ENCODE measurements around the gene ACTL6B. TPM values are rescaled to one million over a fixed set of nuclear protein-coding genes. Genes with fewer than 3 reads are reported as not detected.

ACTL6B gene
- total and polyA plus RNA-seq, 2 of the 8 experiments (the other 6 are each of a cell fraction or from before 2014, with no cell fraction given), result 2.1 to 4.5 TPM

DNA sequence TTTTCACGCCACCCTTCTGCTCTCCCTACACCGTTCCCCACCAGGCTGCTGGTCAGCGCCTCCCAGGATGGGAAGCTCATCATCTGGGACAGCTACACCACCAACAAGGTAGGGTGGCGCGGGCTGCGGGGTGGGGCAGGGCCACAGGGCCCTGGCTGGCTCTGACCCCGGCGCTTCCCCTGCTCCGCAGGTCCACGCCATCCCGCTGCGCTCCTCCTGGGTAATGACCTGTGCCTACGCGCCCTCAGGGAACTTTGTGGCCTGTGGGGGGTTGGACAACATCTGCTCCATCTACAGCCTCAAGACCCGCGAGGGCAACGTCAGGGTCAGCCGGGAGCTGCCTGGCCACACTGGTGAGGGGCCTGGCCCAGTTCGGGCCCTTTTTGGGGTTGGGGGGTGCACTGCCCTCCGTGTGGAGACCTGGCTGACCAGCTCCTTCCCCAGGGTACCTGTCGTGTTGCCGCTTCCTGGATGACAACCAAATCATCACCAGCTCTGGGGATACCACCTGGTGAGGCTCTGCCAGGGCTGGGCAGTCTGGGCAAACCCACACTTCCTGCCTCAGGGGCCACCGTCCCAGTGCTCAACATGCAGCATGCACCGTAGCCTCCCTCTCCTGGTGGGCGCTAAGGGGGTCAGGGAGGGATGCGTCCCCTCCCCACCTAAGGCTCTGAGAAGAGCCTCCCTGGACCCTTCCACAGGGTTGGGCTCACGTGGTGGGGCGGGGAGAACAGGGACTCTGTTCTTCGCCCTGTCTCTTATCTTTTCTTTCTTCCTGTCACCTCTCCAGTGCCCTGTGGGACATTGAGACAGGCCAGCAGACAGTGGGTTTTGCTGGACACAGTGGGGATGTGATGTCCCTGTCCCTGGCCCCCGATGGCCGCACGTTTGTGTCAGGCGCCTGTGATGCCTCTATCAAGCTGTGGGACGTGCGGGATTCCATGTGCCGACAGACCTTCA, 21.3 kb upstream of the ACTL6B start:
- peak overlapping the region; percentile 24 for H2BK5ac ChIP-seq (ENCODE audit: low read depth, low read length)
- no peak overlapping the region for H4K5ac ChIP-seq (ENCODE audit: insufficient read length, low read depth, low read length)
- H3K14ac ChIP-seq (ENCODE audit: insufficient read length), result no peak overlapping the region
- no peak overlapping the region for H2AFZ ChIP-seq (ENCODE audit: low read length)
- WGBS, 2 experiments (ENCODE audit: extremely low coverage in 1 of 2, insufficient coverage in 1 of 2, insufficient read length in 1 of 2, insufficient replicate concordance in 2 of 2, low coverage in 1 of 2, low lambda C conversion rate in 2 of 2, missing lambda C conversion rate in 1 of 2), result 93% methylated on average over 36 of the region's 36 CpGs; no CpG with 5 or more reads in 1 of the 2 experiments
- H3K9me3 ChIP-seq (ENCODE audit: insufficient read depth in 2 of 2, low read depth in 1 of 2, low read length in 1 of 2), result no peaks in the 10 kb centered on the region
- no peak overlapping the region for H2AK5ac ChIP-seq (ENCODE audit: low read depth, low read length)
- peaks cover 11% of the 10 kb centered on the region; the same call in 1 of the 2 replicates for H3K23me2 ChIP-seq (ENCODE audit: low read depth, low read length)
- H4K20me1 ChIP-seq (replicated peaks in 1 of 2; ENCODE audit: control insufficient read depth in 1 of 2, insufficient read depth in 2 of 2, low read length in 2 of 2), result peaks cover 13 to 31% of the 10 kb centered on the region in 2 experiments
- H3K18ac ChIP-seq (ENCODE audit: extremely low read depth, low read length), result no peak overlapping the region
- DNase-seq (ENCODE audit: low read depth in 1 of 2, low spot score in 2 of 2) (no peak), FAIRE-seq (no peak)
- H3K56ac ChIP-seq (replicated peaks; ENCODE audit: insufficient read length, low read depth, low read length), result no peak overlapping the region
- H2BK120ac ChIP-seq (replicated peaks; ENCODE audit: low read depth, low read length), result no peak overlapping the region
- no peak overlapping the region for H3K27ac ChIP-seq (ENCODE audit: low read depth, low read length)
- no peak overlapping the region for H3K9ac ChIP-seq (replicated peaks in 1 of 4; ENCODE audit: extremely low read depth in 1 of 4, low read depth in 3 of 4, low read length in 3 of 4)
- no peak overlapping the region for H2BK20ac ChIP-seq (ENCODE audit: low read length)
- POLR2A ChIA-PET (ENCODE audit: partially characterized antibody), result interaction anchor here (0.6 to 10.3 kb wide), 25 partner anchors 12 to 197 kb away, joined by 3 to 257 read pairs (median 4); partner anchors contain the start of genes ACTL6B, EPO, FBXO24 and GIGYF1
- peaks cover 3% of the 10 kb centered on the region for H3K79me1 ChIP-seq (ENCODE audit: low read depth, low read length)
- no peak overlapping the region for H2BK12ac ChIP-seq (ENCODE audit: low read depth, low read length)
- H4K8ac ChIP-seq (ENCODE audit: extremely low read depth, insufficient read depth, low read length), result peak overlapping the region; percentile 75
- no peak overlapping the region for H3K4ac ChIP-seq (replicated peaks; ENCODE audit: insufficient read length, low read depth, low read length)
- no peak overlapping the region for H3K4me3 ChIP-seq (ENCODE audit: extremely low read depth in 1 of 4, insufficient read depth in 2 of 4, low read depth in 3 of 4, low read length in 4 of 4)
- CTCF ChIA-PET (ENCODE audit: partially characterized antibody), result interaction anchor here (1.0 to 20.7 kb wide), 8 partner anchors 9 to 64 kb away, joined by 3 to 254 read pairs (median 6); partner anchors contain the start of genes GIGYF1 and POP7
- TF ChIP-seq ASH2L (IDR thresholded peaks at IDR 0.05; ENCODE audit: low read length) (no peak), POLR2AphosphoS5 (IDR thresholded peaks at IDR 0.05; ENCODE audit: low read depth, low read length) (0 out of 2 replicates have a peak, but pooled peaks have one; percentile 37), POLR2A (IDR thresholded peaks at IDR 0.05; ENCODE audit: control extremely low read depth in 1 of 2, low read depth in 2 of 2, low read length in 2 of 2) (peak in 1 of 2 experiments; percentile 8; a peak in 1 of 3 replicates), CHD2 (IDR thresholded peaks at IDR 0.05; ENCODE audit: low read length) (no peak), FOSL1 (IDR thresholded peaks at IDR 0.05; ENCODE audit: insufficient read depth, low read depth, low read length) (no peak), EGR1 (IDR thresholded peaks at IDR 0.05; ENCODE audit: borderline replicate concordance, low read depth, low read length) (no peak)
- H3K4me1 ChIP-seq (replicated peaks in 1 of 4; ENCODE audit: control insufficient read depth in 3 of 4, insufficient read depth in 4 of 4, low read length in 3 of 4), result peaks cover 0 to 7% (median 4%) of the 10 kb centered on the region in 4 experiments; a peak in 6 of 7 replicates
- H3K36me3 ChIP-seq (ENCODE audit: control insufficient read depth in 2 of 4, insufficient read depth in 4 of 4, low read length in 3 of 4), result peaks cover 9 to 59% (median 30%) of the 10 kb centered on the region in 4 experiments; a peak in 7 of 8 replicates
- no peak overlapping the region for H2BK15ac ChIP-seq (ENCODE audit: low read length)
- no peaks in the 10 kb centered on the region for H3K79me2 ChIP-seq (ENCODE audit: control insufficient read depth in 1 of 2, insufficient read depth in 2 of 2, low read length in 2 of 2)
- no peak overlapping the region for H3K4me2 ChIP-seq (ENCODE audit: insufficient read depth in 1 of 2, low read depth in 2 of 2, low read length in 2 of 2)
- H3K23ac ChIP-seq (ENCODE audit: insufficient read length), result no peak overlapping the region
- peaks cover 0 to 2% (median 1%) of the 10 kb centered on the region in 4 experiments; a peak in 3 of 7 replicates for H3K27me3 ChIP-seq (replicated peaks in 1 of 4; ENCODE audit: control insufficient read depth in 3 of 4, extremely low read depth in 1 of 4, insufficient read depth in 3 of 4, low read length in 3 of 4)
- no peak overlapping the region for H4K91ac ChIP-seq (replicated peaks; ENCODE audit: insufficient read length, low read length)

All from H1 (cell line).